ENCODE measurements around the gene CDKN2B.

GRCh38 chr9:22046243-22046885 is 37.3 kb upstream of the CDKN2B start:
- TF ChIP-seq, protein P1, sequence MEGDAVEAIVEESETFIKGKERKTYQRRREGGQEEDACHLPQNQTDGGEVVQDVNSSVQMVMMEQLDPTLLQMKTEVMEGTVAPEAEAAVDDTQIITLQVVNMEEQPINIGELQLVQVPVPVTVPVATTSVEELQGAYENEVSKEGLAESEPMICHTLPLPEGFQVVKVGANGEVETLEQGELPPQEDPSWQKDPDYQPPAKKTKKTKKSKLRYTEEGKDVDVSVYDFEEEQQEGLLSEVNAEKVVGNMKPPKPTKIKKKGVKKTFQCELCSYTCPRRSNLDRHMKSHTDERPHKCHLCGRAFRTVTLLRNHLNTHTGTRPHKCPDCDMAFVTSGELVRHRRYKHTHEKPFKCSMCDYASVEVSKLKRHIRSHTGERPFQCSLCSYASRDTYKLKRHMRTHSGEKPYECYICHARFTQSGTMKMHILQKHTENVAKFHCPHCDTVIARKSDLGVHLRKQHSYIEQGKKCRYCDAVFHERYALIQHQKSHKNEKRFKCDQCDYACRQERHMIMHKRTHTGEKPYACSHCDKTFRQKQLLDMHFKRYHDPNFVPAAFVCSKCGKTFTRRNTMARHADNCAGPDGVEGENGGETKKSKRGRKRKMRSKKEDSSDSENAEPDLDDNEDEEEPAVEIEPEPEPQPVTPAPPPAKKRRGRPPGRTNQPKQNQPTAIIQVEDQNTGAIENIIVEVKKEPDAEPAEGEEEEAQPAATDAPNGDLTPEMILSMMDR (IDR thresholded peaks at IDR 0.05): no peak
- TF ChIP-seq POLR2A (IDR thresholded peaks at IDR 0.05): no peak
